ENCODE data around the gene NLGN4X.

NLGN4X gene

DNA sequence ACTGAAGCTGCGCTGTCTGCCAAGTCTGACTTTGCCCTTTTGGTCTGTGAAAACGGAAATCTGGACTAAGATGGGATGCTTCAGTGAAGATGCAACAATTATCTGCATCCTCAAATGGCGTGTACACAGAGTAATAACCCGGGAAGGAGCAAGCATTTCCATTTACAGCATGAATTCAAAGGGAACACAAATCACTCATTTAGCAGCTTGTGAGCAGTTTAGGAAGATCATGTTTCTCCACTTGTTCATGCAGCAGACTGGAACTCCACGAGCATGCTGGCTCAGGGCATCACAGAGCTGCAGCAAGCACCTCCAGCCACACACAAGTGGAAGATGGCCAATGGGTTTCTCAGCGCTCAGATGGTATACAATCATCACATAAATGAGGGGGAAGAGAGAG lies 175.5 kb downstream of the NLGN4X start:
- H3F3A ChIP-seq (ENCODE audit: insufficient read depth, low read length) = no peaks in the 10 kb centered on the region
- no peaks in the 10 kb centered on the region for H4K20me1 ChIP-seq (ENCODE audit: insufficient read depth, low read length)
- no peaks in the 10 kb centered on the region for H3K4me1 ChIP-seq (ENCODE audit: low read length)
- H3K4me2 ChIP-seq (ENCODE audit: low read depth, low read length) = no peak overlapping the region
- no peak for DNase-seq
- no peak overlapping the region for H3K9ac ChIP-seq (ENCODE audit: low read length)
- H3K9me3 ChIP-seq (replicated peaks; ENCODE audit: insufficient read depth, low read length) = no peaks in the 10 kb centered on the region
- no peaks in the 10 kb centered on the region for H3K9me2 ChIP-seq (replicated peaks; ENCODE audit: insufficient read depth, low read length)
- H3K27ac ChIP-seq (ENCODE audit: low read length) = no peak overlapping the region
- no peaks in the 10 kb centered on the region for H3K79me2 ChIP-seq (ENCODE audit: low read length)
- H3K36me3 ChIP-seq (replicated peaks; ENCODE audit: insufficient read depth, low read length) = no peaks in the 10 kb centered on the region
- H3K4me3 ChIP-seq (ENCODE audit: low read length) = no peak overlapping the region
- TF ChIP-seq EZH2phosphoT487 (IDR thresholded peaks at IDR 0.05; ENCODE audit: low read length) = no peak
- no peak for TF ChIP-seq EZH2 (optimal IDR thresholded peaks at IDR 0.05; ENCODE audit: low read depth, low read length)
- TF ChIP-seq, protein P1, sequence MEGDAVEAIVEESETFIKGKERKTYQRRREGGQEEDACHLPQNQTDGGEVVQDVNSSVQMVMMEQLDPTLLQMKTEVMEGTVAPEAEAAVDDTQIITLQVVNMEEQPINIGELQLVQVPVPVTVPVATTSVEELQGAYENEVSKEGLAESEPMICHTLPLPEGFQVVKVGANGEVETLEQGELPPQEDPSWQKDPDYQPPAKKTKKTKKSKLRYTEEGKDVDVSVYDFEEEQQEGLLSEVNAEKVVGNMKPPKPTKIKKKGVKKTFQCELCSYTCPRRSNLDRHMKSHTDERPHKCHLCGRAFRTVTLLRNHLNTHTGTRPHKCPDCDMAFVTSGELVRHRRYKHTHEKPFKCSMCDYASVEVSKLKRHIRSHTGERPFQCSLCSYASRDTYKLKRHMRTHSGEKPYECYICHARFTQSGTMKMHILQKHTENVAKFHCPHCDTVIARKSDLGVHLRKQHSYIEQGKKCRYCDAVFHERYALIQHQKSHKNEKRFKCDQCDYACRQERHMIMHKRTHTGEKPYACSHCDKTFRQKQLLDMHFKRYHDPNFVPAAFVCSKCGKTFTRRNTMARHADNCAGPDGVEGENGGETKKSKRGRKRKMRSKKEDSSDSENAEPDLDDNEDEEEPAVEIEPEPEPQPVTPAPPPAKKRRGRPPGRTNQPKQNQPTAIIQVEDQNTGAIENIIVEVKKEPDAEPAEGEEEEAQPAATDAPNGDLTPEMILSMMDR (IDR thresholded peaks at IDR 0.05; ENCODE audit: low read length) = no peak
- no peak overlapping the region for H2AFZ ChIP-seq (ENCODE audit: low read length)
- no peaks in the 10 kb centered on the region for H3K27me3 ChIP-seq (replicated peaks; ENCODE audit: insufficient read depth, low read length)

DNA sequence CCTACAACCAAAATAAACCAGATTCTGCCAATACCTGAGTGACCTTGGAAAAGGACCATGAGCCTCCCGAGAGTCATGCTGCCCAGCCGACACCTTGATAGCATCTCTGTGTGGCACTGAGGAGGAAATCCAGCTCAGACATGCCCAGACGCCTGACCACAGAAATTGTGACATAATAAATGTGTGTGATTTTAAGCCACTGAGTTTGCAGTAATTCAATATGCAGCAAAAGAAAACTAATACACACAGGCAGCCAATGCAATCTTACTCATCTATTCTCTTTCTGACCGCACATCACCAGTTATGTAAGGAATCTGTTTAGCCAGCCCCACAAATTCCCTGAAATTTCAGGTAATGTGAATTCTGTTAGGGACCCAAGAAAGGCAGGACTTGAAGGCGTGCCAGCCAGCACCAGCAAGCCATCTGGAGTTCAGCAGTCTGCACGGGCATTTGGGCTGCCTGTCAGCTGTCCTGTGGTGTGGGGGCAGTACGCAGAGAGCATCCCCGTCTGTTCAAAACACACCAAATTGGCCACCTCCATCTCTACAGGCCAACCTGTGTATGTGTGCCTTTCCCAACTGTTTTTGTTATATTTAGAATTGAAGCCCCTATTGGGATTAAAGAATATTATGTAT lies 176.4 kb downstream of the NLGN4X start:
- Histone ChIP-seq H3K4me3 (ENCODE audit: low read length) (no peak overlapping the region), H3K9me3 (replicated peaks; ENCODE audit: insufficient read depth, low read length) (no peaks in the 10 kb centered on the region), H3K9ac (ENCODE audit: low read length) (no peak overlapping the region), H3F3A (ENCODE audit: insufficient read depth, low read length) (no peaks in the 10 kb centered on the region), H3K79me2 (ENCODE audit: low read length) (no peaks in the 10 kb centered on the region), H3K27me3 (replicated peaks; ENCODE audit: insufficient read depth, low read length) (no peaks in the 10 kb centered on the region), H3K9me2 (replicated peaks; ENCODE audit: insufficient read depth, low read length) (no peaks in the 10 kb centered on the region), H3K4me1 (ENCODE audit: low read length) (no peaks in the 10 kb centered on the region), H3K36me3 (replicated peaks; ENCODE audit: insufficient read depth, low read length) (no peaks in the 10 kb centered on the region), H4K20me1 (ENCODE audit: insufficient read depth, low read length) (no peaks in the 10 kb centered on the region), H3K4me2 (ENCODE audit: low read depth, low read length) (no peak overlapping the region), H2AFZ (ENCODE audit: low read length) (no peak overlapping the region), H3K27ac (ENCODE audit: low read length) (no peak overlapping the region)
- no peak for DNase-seq
- TF ChIP-seq EZH2 (optimal IDR thresholded peaks at IDR 0.05; ENCODE audit: low read depth, low read length) (no peak), EZH2phosphoT487 (IDR thresholded peaks at IDR 0.05; ENCODE audit: low read length) (no peak)
- TF ChIP-seq, protein P1 (IDR thresholded peaks at IDR 0.05; ENCODE audit: low read length) = no peak

DNA sequence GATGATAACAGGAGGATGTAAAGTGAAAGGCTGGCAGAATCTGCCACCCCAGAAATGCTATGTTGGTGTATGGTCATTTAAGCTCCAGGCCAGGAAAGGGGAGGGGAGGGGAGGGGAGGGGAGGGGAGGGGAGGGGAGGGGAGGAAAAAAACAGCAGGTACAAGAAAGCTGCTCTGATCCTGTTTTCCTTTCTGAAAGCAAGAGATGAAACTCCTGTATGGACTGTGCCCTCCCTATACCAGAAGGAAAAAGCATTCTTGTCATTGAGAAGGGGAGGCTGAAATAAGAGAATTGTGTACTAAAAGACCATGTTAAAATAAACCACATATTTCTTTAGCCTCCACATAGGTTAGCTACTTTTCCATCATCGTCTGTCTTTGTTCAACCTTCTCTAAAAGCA lies 179.5 kb downstream of the NLGN4X start:
- H3K27me3 ChIP-seq (replicated peaks; ENCODE audit: insufficient read depth, low read length) = no peaks in the 10 kb centered on the region
- no peaks in the 10 kb centered on the region for H4K20me1 ChIP-seq (ENCODE audit: insufficient read depth, low read length)
- no peak overlapping the region for H3K4me2 ChIP-seq (ENCODE audit: low read depth, low read length)
- H3K9me2 ChIP-seq (replicated peaks; ENCODE audit: insufficient read depth, low read length) = no peaks in the 10 kb centered on the region
- no peak overlapping the region for H3K4me3 ChIP-seq (ENCODE audit: low read length)
- no peaks in the 10 kb centered on the region for H3K79me2 ChIP-seq (ENCODE audit: low read length)
- no peak for DNase-seq
- no peaks in the 10 kb centered on the region for H3K4me1 ChIP-seq (ENCODE audit: low read length)
- no peaks in the 10 kb centered on the region for H3K36me3 ChIP-seq (replicated peaks; ENCODE audit: insufficient read depth, low read length)
- H2AFZ ChIP-seq (ENCODE audit: low read length) = no peak overlapping the region
- H3F3A ChIP-seq (ENCODE audit: insufficient read depth, low read length) = no peaks in the 10 kb centered on the region
- no peak overlapping the region for H3K9ac ChIP-seq (ENCODE audit: low read length)
- no peak overlapping the region for H3K27ac ChIP-seq (ENCODE audit: low read length)
- no peak for TF ChIP-seq EZH2phosphoT487 (IDR thresholded peaks at IDR 0.05; ENCODE audit: low read length)
- TF ChIP-seq, protein P1 (IDR thresholded peaks at IDR 0.05; ENCODE audit: low read length) = no peak
- no peak for TF ChIP-seq EZH2 (optimal IDR thresholded peaks at IDR 0.05; ENCODE audit: low read depth, low read length)
- H3K9me3 ChIP-seq (replicated peaks; ENCODE audit: insufficient read depth, low read length) = no peaks in the 10 kb centered on the region
